Lower leg skin (tissue), 3 donors: ENCODE results near the gene TTC38.

Experiments used
- POLR2A ChIP-seq, 2 donors: fragments of 450-650 bp; IDR thresholded peaks; one replicate each; pipeline ENCODE4 v1.6.1; 2016 to 2017; ENCODE audit warnings: antibody characterized with exemption in 2 of 2, mild to moderate bottlenecking in 1 of 2, moderate library complexity in 1 of 2
- TF ChIP-seq, protein P1 (sequence below), 3 donors: fragments of 450-650 bp; IDR thresholded peaks; one replicate each; pipeline ENCODE4 v1.5.1; 2016; ENCODE audit warnings: antibody characterized with exemption in 3 of 3, mild to moderate bottlenecking in 3 of 3, moderate library complexity in 2 of 3

GRCh38 chr22:46219636-46220035 lies 48.2 kb upstream of the TTC38 start:
- no peak for TF ChIP-seq POLR2A (IDR thresholded peaks at IDR 0.05)
- TF ChIP-seq, protein P1, sequence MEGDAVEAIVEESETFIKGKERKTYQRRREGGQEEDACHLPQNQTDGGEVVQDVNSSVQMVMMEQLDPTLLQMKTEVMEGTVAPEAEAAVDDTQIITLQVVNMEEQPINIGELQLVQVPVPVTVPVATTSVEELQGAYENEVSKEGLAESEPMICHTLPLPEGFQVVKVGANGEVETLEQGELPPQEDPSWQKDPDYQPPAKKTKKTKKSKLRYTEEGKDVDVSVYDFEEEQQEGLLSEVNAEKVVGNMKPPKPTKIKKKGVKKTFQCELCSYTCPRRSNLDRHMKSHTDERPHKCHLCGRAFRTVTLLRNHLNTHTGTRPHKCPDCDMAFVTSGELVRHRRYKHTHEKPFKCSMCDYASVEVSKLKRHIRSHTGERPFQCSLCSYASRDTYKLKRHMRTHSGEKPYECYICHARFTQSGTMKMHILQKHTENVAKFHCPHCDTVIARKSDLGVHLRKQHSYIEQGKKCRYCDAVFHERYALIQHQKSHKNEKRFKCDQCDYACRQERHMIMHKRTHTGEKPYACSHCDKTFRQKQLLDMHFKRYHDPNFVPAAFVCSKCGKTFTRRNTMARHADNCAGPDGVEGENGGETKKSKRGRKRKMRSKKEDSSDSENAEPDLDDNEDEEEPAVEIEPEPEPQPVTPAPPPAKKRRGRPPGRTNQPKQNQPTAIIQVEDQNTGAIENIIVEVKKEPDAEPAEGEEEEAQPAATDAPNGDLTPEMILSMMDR (IDR thresholded peaks at IDR 0.05): no peak
